Activated CD8-positive, alpha-beta T cell treated with anti-CD3 and anti-CD28 coated beads, Interleukin-2, amount 10 ng/mL, durations not matched to agents 7 days and 5 days (primary cell): ENCODE data around the gene MSRB3. TPM values are rescaled to one million over a fixed set of nuclear protein-coding genes. Genes with fewer than 3 reads are reported as not detected.

Experiments used
- ATAC-seq: fragments of 150-1000 bp; cut with Tn5 transposase; one replicate; pipeline ENCODE4 v1.10.0; 2021; ENCODE audit warnings: moderate library complexity
- CTCF ChIA-PET: fragments of 350-600 bp; sonication (Branson Sonifier 250); formaldehyde crosslinking; loops from one replicate; lab custom pipeline; 2021; ENCODE audit warnings: antibody characterized with exemption; lab: Charles Lee
- POLR2A ChIA-PET: fragments of 350-600 bp; sonication (Branson Sonifier 250); formaldehyde crosslinking; loops from one replicate; lab custom pipeline; 2021; ENCODE audit warnings: antibody characterized with exemption; lab: Charles Lee
- DNase-seq: peaks from one replicate; pipeline ENCODE4 v3.0.0-alpha.2; 2020
- H3K27ac Mint-ChIP-seq: one replicate; pipeline ENCODE4 v1.8.0; 2021; ENCODE audit warnings: mild to moderate bottlenecking, mixed read lengths
- H3K27me3 Mint-ChIP-seq: one replicate; pipeline ENCODE4 v1.8.0; 2021; ENCODE audit warnings: low read depth, mixed read lengths
- H3K36me3 Mint-ChIP-seq: one replicate; pipeline ENCODE4 v1.8.0; 2021; ENCODE audit warnings: low read depth, mixed read lengths
- H3K4me1 Mint-ChIP-seq: one replicate; pipeline ENCODE4 v1.8.0; 2021; ENCODE audit warnings: low read depth, mixed read lengths
- H3K4me3 Mint-ChIP-seq: one replicate; pipeline ENCODE4 v1.8.0; 2021; ENCODE audit warnings: mild to moderate bottlenecking, mixed read lengths
- H3K9me3 Mint-ChIP-seq: one replicate; pipeline ENCODE4 v1.8.0; 2022; ENCODE audit warnings: mixed read lengths; ENCODE audit not compliant: insufficient read depth
- total RNA-seq, 2 experiments: library from RNA; stranded (reverse); gene quantifications; one replicate each; pipeline ENCODE4 v1.2.3, GENCODE V29; 2021

The MSRB3 gene
- total RNA-seq, 2 experiments from 2014 or later: not detected

GRCh38 chr12:65511134-65511834, 232.8 kb downstream of the MSRB3 start:
- no peak for DNase-seq
- H3K9me3 Mint-ChIP-seq: no peaks in the 10 kb centered on the region
- no peaks in the 10 kb centered on the region for H3K4me1 Mint-ChIP-seq
- no peak for ATAC-seq
- CTCF ChIA-PET: no interaction called here
- no peaks in the 10 kb centered on the region for H3K27me3 Mint-ChIP-seq
- H3K36me3 Mint-ChIP-seq: no peaks in the 10 kb centered on the region
- POLR2A ChIA-PET: no interaction called here
- no peak overlapping the region for H3K4me3 Mint-ChIP-seq
- no peak overlapping the region for H3K27ac Mint-ChIP-seq

- ChIA-PET POLR2A (no interaction called here), CTCF (no interaction called here)
- ATAC-seq: no peak
- H3K4me3 Mint-ChIP-seq: no peak overlapping the region
- no peaks in the 10 kb centered on the region for H3K27me3 Mint-ChIP-seq
- no peaks in the 10 kb centered on the region for H3K36me3 Mint-ChIP-seq
- DNase-seq: no peak
- no peaks in the 10 kb centered on the region for H3K4me1 Mint-ChIP-seq
- no peaks in the 10 kb centered on the region for H3K9me3 Mint-ChIP-seq
- no peak overlapping the region for H3K27ac Mint-ChIP-seq
These were observed 233.4 kb downstream of the MSRB3 start for GRCh38 chr12:65511912-65512311.

Other genes starting within 250 kb of the MSRB3 start
- gene WIF1, start 157.4 kb upstream of the MSRB3 start, total RNA-seq: not detected
- 10 to 100 TPM; 35.9 to 36.1 TPM for gene LEMD3, start 109.1 kb upstream of the MSRB3 start, total RNA-seq